ENCODE measurements around the gene GORASP1.

GORASP1 gene

GRCh38 chr3:39141171-39141995 is 34.0 kb upstream of the GORASP1 start:
- DNase-seq (ENCODE audit: low read depth in 3 of 3, low spot score in 1 of 3) = no peak

- DNase-seq (ENCODE audit: low read depth in 3 of 3, low spot score in 1 of 3) = no peak
Measured at GRCh38 chr3:39140341-39140971, 33.0 kb upstream of the GORASP1 start.

- no peak for DNase-seq (ENCODE audit: low read depth in 3 of 3, low spot score in 1 of 3)
Measured at GRCh38 chr3:39139442-39139841, 32.0 kb upstream of the GORASP1 start.

- no peak for DNase-seq (ENCODE audit: low read depth in 3 of 3, low spot score in 1 of 3)
Measured at GRCh38 chr3:39138804-39139415, 31.5 kb upstream of the GORASP1 start.

- no peak for DNase-seq (ENCODE audit: low read depth in 3 of 3, low spot score in 1 of 3)
Measured at GRCh38 chr3:39137991-39138803, 30.8 kb upstream of the GORASP1 start.

GRCh38 chr3:39137435-39137936 is 30.1 kb upstream of the GORASP1 start:
- no peak for DNase-seq (ENCODE audit: low read depth in 3 of 3, low spot score in 1 of 3)

- no peak for DNase-seq (ENCODE audit: low read depth in 3 of 3, low spot score in 1 of 3)
Measured at GRCh38 chr3:39136533-39137434, 29.4 kb upstream of the GORASP1 start.

GRCh38 chr3:39135170-39135805 is 27.9 kb upstream of the GORASP1 start:
- DNase-seq (ENCODE audit: low read depth in 3 of 3, low spot score in 1 of 3) = no peak

GRCh38 chr3:39134305-39134704 is 26.9 kb upstream of the GORASP1 start:
- DNase-seq (ENCODE audit: low read depth in 3 of 3, low spot score in 1 of 3) = no peak

GRCh38 chr3:39133822-39134221 is 26.4 kb upstream of the GORASP1 start:
- DNase-seq (ENCODE audit: low read depth in 3 of 3, low spot score in 1 of 3) = no peak

- no peak for DNase-seq (ENCODE audit: low read depth in 3 of 3, low spot score in 1 of 3)
Measured at GRCh38 chr3:39133093-39133490, 25.7 kb upstream of the GORASP1 start.

- DNase-seq (ENCODE audit: low read depth in 3 of 3, low spot score in 1 of 3) = no peak
Measured at GRCh38 chr3:39132096-39133092, 25.0 kb upstream of the GORASP1 start.

- DNase-seq (ENCODE audit: low read depth in 3 of 3, low spot score in 1 of 3) = no peak
Measured at GRCh38 chr3:39130693-39131265, 23.4 kb upstream of the GORASP1 start.

GRCh38 chr3:39130026-39130425 is 22.6 kb upstream of the GORASP1 start:
- no peak for DNase-seq (ENCODE audit: low read depth in 3 of 3, low spot score in 1 of 3)

- no peak for DNase-seq (ENCODE audit: low read depth in 3 of 3, low spot score in 1 of 3)
Measured at GRCh38 chr3:39128951-39129350, 21.5 kb upstream of the GORASP1 start.

GRCh38 chr3:39127908-39128304 is 20.5 kb upstream of the GORASP1 start:
- DNase-seq (ENCODE audit: low read depth in 3 of 3, low spot score in 1 of 3) = no peak

- DNase-seq (ENCODE audit: low read depth in 3 of 3, low spot score in 1 of 3) = no peak
Measured at GRCh38 chr3:39127269-39127907, 20.0 kb upstream of the GORASP1 start.
